Gastroesophageal sphincter (tissue), 3 donors: Measurements from ENCODE around the gene ATP4B.

Source experiments
- EP300 ChIP-seq: sonication (generic); formaldehyde crosslinking; IDR thresholded peaks from one replicate; pipeline ENCODE4 v1.6.1; 2017; ENCODE audit warnings: antibody characterized with exemption, mild to moderate bottlenecking
- POLR2A ChIP-seq, 2 donors: fragments of 450-650 bp; IDR thresholded peaks; one replicate each; pipeline ENCODE4 v1.6.1; 2017; ENCODE audit warnings: antibody characterized with exemption in 2 of 2, mild to moderate bottlenecking in 2 of 2, moderate library complexity in 1 of 2
- POLR2AphosphoS5 ChIP-seq: sonication (generic); formaldehyde crosslinking; IDR thresholded peaks from one replicate; pipeline ENCODE4 v1.6.1; 2017; ENCODE audit warnings: antibody characterized with exemption
- TF ChIP-seq, protein P1 (sequence below), 4 experiments: fragments of 200-600 bp in 2 of 4; fragments of 450-650 bp in 2 of 4; sonication (generic) in 1 of 4; IDR thresholded peaks; one replicate each; pipeline ENCODE4 v1.5.1; 2017 to 2019; ENCODE audit warnings: antibody characterized with exemption in 4 of 4, mild to moderate bottlenecking in 2 of 4, moderate library complexity in 2 of 4

GRCh38 chr13:113650275-113650674, 7.7 kb downstream of the ATP4B start:
- TF ChIP-seq, protein P1, sequence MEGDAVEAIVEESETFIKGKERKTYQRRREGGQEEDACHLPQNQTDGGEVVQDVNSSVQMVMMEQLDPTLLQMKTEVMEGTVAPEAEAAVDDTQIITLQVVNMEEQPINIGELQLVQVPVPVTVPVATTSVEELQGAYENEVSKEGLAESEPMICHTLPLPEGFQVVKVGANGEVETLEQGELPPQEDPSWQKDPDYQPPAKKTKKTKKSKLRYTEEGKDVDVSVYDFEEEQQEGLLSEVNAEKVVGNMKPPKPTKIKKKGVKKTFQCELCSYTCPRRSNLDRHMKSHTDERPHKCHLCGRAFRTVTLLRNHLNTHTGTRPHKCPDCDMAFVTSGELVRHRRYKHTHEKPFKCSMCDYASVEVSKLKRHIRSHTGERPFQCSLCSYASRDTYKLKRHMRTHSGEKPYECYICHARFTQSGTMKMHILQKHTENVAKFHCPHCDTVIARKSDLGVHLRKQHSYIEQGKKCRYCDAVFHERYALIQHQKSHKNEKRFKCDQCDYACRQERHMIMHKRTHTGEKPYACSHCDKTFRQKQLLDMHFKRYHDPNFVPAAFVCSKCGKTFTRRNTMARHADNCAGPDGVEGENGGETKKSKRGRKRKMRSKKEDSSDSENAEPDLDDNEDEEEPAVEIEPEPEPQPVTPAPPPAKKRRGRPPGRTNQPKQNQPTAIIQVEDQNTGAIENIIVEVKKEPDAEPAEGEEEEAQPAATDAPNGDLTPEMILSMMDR (IDR thresholded peaks at IDR 0.05): no peak
- no peak for TF ChIP-seq POLR2A (IDR thresholded peaks at IDR 0.05)
- TF ChIP-seq EP300: no peak
- TF ChIP-seq POLR2AphosphoS5: no peak
